LNCaP clone FGC (cell line): ENCODE results near the gene ABTB2.

ENCODE experiments used
- DNase-seq: peaks from one replicate; pipeline ENCODE4 v3.0.0-alpha.2; 2011; ENCODE audit warnings: low read depth
- H3K4me3 ChIP-seq: 2 replicates; pipeline ENCODE4 v1.5.1; 2011; ENCODE audit warnings: mild to moderate bottlenecking, low read depth, low read length, control low read depth
- CTCF ChIP-seq: IDR thresholded peaks from 2 replicates; pipeline ENCODE4 v1.5.1; 2012; ENCODE audit warnings: mild to moderate bottlenecking; ENCODE audit not compliant: control insufficient read depth, insufficient read depth; ENCODE audit errors: extremely low read depth

The ABTB2 gene

GRCh38 chr11:34185926-34186841 lies 171.6 kb downstream of the ABTB2 start:
- no peak for TF ChIP-seq CTCF
- DNase-seq = no peak
- no peak overlapping the region for H3K4me3 ChIP-seq

- no peak overlapping the region for H3K4me3 ChIP-seq
- DNase-seq = no peak
- no peak for TF ChIP-seq CTCF
Measured at GRCh38 chr11:34184505-34185015, 173.2 kb downstream of the ABTB2 start.

- no peak overlapping the region for H3K4me3 ChIP-seq
- no peak for TF ChIP-seq CTCF
- DNase-seq = no peak
Measured at GRCh38 chr11:34183848-34184391, 173.9 kb downstream of the ABTB2 start.

GRCh38 chr11:34182921-34183685 lies 174.7 kb downstream of the ABTB2 start:
- no peak for TF ChIP-seq CTCF
- no peak overlapping the region for H3K4me3 ChIP-seq
- no peak for DNase-seq

GRCh38 chr11:34182425-34182824 lies 175.4 kb downstream of the ABTB2 start:
- no peak for TF ChIP-seq CTCF
- no peak overlapping the region for H3K4me3 ChIP-seq
- DNase-seq = no peak

GRCh38 chr11:34181856-34182405 lies 175.9 kb downstream of the ABTB2 start:
- DNase-seq = no peak
- H3K4me3 ChIP-seq = no peak overlapping the region
- TF ChIP-seq CTCF = no peak
